Measurements from ENCODE around the gene SPG7. TPM values are rescaled to one million over a fixed set of nuclear protein-coding genes. Genes with fewer than 3 reads are reported as not detected.

Gene SPG7
- total RNA-seq, 1 donor from 2014 or later: 186 TPM

GRCh38 chr16:89482150-89482816, 25.9 kb upstream of the SPG7 start:
- H3K9me3 Mint-ChIP-seq: no peaks in the 10 kb centered on the region
- peak overlapping the region; percentile 43 for H3K27ac Mint-ChIP-seq
- H3K4me3 Mint-ChIP-seq: no peak overlapping the region
- peaks cover 72% of the 10 kb centered on the region for H3K4me1 Mint-ChIP-seq
- no peak for DNase-seq (ENCODE audit: low spot score in 2 of 2, unreplicated experiment in 2 of 2)
- H3K36me3 Mint-ChIP-seq: peaks cover 2% of the 10 kb centered on the region
- no peak for TF ChIP-seq CTCF (IDR thresholded peaks at IDR 0.05; ENCODE audit: unreplicated experiment)
- no peaks in the 10 kb centered on the region for H3K27me3 Mint-ChIP-seq (ENCODE audit: low read depth)

GRCh38 chr16:89482817-89483205, 25.4 kb upstream of the SPG7 start:
- no peaks in the 10 kb centered on the region for H3K9me3 Mint-ChIP-seq
- peaks cover 2% of the 10 kb centered on the region for H3K36me3 Mint-ChIP-seq
- H3K27ac Mint-ChIP-seq: peak overlapping the region; percentile 43
- no peak for DNase-seq (ENCODE audit: low spot score in 2 of 2, unreplicated experiment in 2 of 2)
- no peak overlapping the region for H3K4me3 Mint-ChIP-seq
- H3K4me1 Mint-ChIP-seq: peaks cover 73% of the 10 kb centered on the region
- no peak for TF ChIP-seq CTCF (IDR thresholded peaks at IDR 0.05; ENCODE audit: unreplicated experiment)
- H3K27me3 Mint-ChIP-seq (ENCODE audit: low read depth): no peaks in the 10 kb centered on the region

- no peak overlapping the region for H3K4me3 Mint-ChIP-seq
- TF ChIP-seq CTCF (IDR thresholded peaks at IDR 0.05; ENCODE audit: unreplicated experiment): no peak
- DNase-seq (ENCODE audit: low spot score in 2 of 2, unreplicated experiment in 2 of 2): no peak
- peak overlapping the region; percentile 86 for H3K27ac Mint-ChIP-seq
- H3K4me1 Mint-ChIP-seq: peaks cover 73% of the 10 kb centered on the region
- no peaks in the 10 kb centered on the region for H3K9me3 Mint-ChIP-seq
- H3K36me3 Mint-ChIP-seq: peaks cover 2% of the 10 kb centered on the region
- H3K27me3 Mint-ChIP-seq (ENCODE audit: low read depth): no peaks in the 10 kb centered on the region
Observed at GRCh38 chr16:89484041-89484501, 24.1 kb upstream of the SPG7 start.

GRCh38 chr16:89484923-89485679, 23.1 kb upstream of the SPG7 start:
- no peak for DNase-seq (ENCODE audit: low spot score in 2 of 2, unreplicated experiment in 2 of 2)
- Mint-ChIP-seq H3K36me3 (peaks cover 2% of the 10 kb centered on the region), H3K4me3 (no peak overlapping the region), H3K4me1 (peaks cover 72% of the 10 kb centered on the region), H3K27ac (peak overlapping the region; percentile 86), H3K27me3 (ENCODE audit: low read depth) (no peaks in the 10 kb centered on the region), H3K9me3 (no peaks in the 10 kb centered on the region)
- TF ChIP-seq CTCF (IDR thresholded peaks at IDR 0.05; ENCODE audit: unreplicated experiment): no peak

- Mint-ChIP-seq H3K4me1 (peaks cover 69% of the 10 kb centered on the region), H3K27ac (peak overlapping the region; percentile 86), H3K36me3 (peaks cover 2% of the 10 kb centered on the region), H3K27me3 (ENCODE audit: low read depth) (no peaks in the 10 kb centered on the region), H3K4me3 (no peak overlapping the region), H3K9me3 (no peaks in the 10 kb centered on the region)
- no peak for DNase-seq (ENCODE audit: low spot score in 2 of 2, unreplicated experiment in 2 of 2)
- no peak for TF ChIP-seq CTCF (IDR thresholded peaks at IDR 0.05; ENCODE audit: unreplicated experiment)
Observed at GRCh38 chr16:89485701-89486246, 22.4 kb upstream of the SPG7 start.

All from mesothelial cell of epicardium (in vitro differentiated cells).